ENCODE measurements around the gene CMAS.
"Not testable (repeated sequence)": the region's sequence is repeated elsewhere in the genome, so short reads cannot be mapped to it uniquely, and the experiment has no call there.

Gene CMAS

GRCh38 chr12:22046090-22046967, at the start of gene CMAS:
CMAS (plus strand) TSS chr12:22046218; CDS start chr12:22046304, 86 bp downstream.
- DNase-seq, result peak; percentile 45

- DNase-seq, result no peak
Measured at GRCh38 chr12:21998295-21998694, 47.7 kb upstream of the CMAS start.

GRCh38 chr12:21998782-21999181, 47.2 kb upstream of the CMAS start:
- no peak for DNase-seq

- no peak for DNase-seq
Measured at GRCh38 chr12:22002430-22002829, 43.6 kb upstream of the CMAS start.

- DNase-seq, result not testable (repeated sequence)
Measured at GRCh38 chr12:22007794-22008193, 38.2 kb upstream of the CMAS start.

GRCh38 chr12:22008196-22008595, 37.8 kb upstream of the CMAS start:
- no peak for DNase-seq

- no peak for DNase-seq
Measured at GRCh38 chr12:22014041-22014782, 31.8 kb upstream of the CMAS start.

GRCh38 chr12:22014783-22015144, 31.3 kb upstream of the CMAS start:
- DNase-seq, result no peak

GRCh38 chr12:22016982-22017381, 29.0 kb upstream of the CMAS start:
- no peak for DNase-seq

GRCh38 chr12:22018860-22019259, 27.2 kb upstream of the CMAS start:
- DNase-seq, result no peak

- not testable (repeated sequence) for DNase-seq
Measured at GRCh38 chr12:22023489-22023888, 22.5 kb upstream of the CMAS start.

GRCh38 chr12:22029491-22029890, 16.5 kb upstream of the CMAS start:
- DNase-seq, result no peak

- DNase-seq, result no peak
Measured at GRCh38 chr12:22029991-22030390, 16.0 kb upstream of the CMAS start.

- no peak for DNase-seq
Measured at GRCh38 chr12:22032732-22033131, 13.3 kb upstream of the CMAS start.

GRCh38 chr12:22034709-22035506, 11.1 kb upstream of the CMAS start:
- no peak for DNase-seq

- no peak for DNase-seq
Measured at GRCh38 chr12:22037947-22038346, 8.1 kb upstream of the CMAS start.

GRCh38 chr12:22038734-22039133, 7.3 kb upstream of the CMAS start:
- no peak for DNase-seq

GRCh38 chr12:22039361-22039760, 6.7 kb upstream of the CMAS start:
- no peak for DNase-seq

- no peak for DNase-seq
Measured at GRCh38 chr12:22042976-22043669, 2.9 kb upstream of the CMAS start.

GRCh38 chr12:22043943-22044342, 2.1 kb upstream of the CMAS start:
- DNase-seq, result no peak

GRCh38 chr12:22044391-22044790, 1.6 kb upstream of the CMAS start:
- no peak for DNase-seq

- no peak for DNase-seq
Measured at GRCh38 chr12:22046968-22047390, 961 bp downstream of the CMAS start.

- DNase-seq, result no peak
Measured at GRCh38 chr12:22047494-22047893, 1.5 kb downstream of the CMAS start.
